Measurements from ENCODE around the gene KCNIP2. TPM values are rescaled to one million over a fixed set of nuclear protein-coding genes. Genes with fewer than 3 reads are reported as not detected.

The KCNIP2 gene
- total and polyA plus RNA-seq, 2 donors (not counting 3 experiments of a cell fraction or from before 2014, with no cell fraction given), result 0.36 to 2.2 TPM

DNA sequence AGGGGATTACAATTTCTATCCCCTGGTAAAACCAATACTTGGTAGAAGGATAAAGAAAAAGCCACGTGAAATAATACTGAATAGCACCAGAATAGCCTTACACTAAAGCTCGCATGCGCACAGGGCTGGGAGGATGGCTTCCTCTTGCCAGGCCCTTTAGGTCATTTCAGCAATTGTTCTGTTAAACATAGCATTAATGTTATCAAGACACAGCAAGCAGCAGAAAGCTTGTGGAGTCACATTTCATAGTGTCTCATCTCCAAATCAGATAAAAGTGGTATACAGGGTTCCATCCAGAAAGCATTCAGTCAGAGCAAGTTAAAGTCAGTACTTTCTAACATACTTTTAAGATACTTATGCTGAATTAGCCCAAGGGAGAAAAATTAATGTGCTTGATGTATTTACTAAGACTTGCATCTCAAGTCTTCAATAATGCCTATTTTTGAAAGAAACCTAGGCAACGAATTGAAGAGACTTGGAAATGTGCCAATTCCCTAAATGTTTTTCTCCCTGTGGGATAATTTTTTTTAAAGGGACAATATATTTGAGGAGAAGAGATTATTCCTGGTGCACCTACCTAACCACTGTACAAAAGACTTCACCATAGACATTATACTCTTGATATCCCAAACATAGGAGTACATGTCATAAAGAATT, 46.1 kb downstream of the KCNIP2 start:
- peaks cover 35 to 45% of the 10 kb centered on the region in 2 experiments for H3K36me3 ChIP-seq (ENCODE audit: control insufficient read depth in 2 of 2, extremely low read depth in 1 of 2, insufficient read depth in 2 of 2, low read length in 2 of 2)

More for the DNA sequence above, 46.1 kb downstream of the KCNIP2 start:
- FAIRE-seq, result no peak
- no peak for DNase-seq (ENCODE audit: low read depth, low spot score)
- POLR2A ChIA-PET, result no interaction called here
- dilution Hi-C loops (cut with MboI; ENCODE audit: extremely low pct_ligation_motif_present, low sequenced_read_pairs) (no loop called here), intact Hi-C loops (cut with micrococcal nuclease) (no loop called here)
- no TSS peak for BruUV-seq (replicated peaks)
- TF ChIP-seq MYC (IDR thresholded peaks at IDR 0.05; ENCODE audit: low read depth, low read length) (no peak), EZH2 (IDR thresholded peaks at IDR 0.05; ENCODE audit: borderline replicate concordance, low read depth, low read length, severe bottlenecking) (no peak), POLR2AphosphoS5 (IDR thresholded peaks at IDR 0.05; ENCODE audit: insufficient read depth, low read depth, low read length) (no peak), JUN (IDR thresholded peaks at IDR 0.05; ENCODE audit: borderline replicate concordance, insufficient read depth, insufficient read length, low read depth) (no peak), GATA2 (IDR thresholded peaks at IDR 0.05; ENCODE audit: insufficient read depth, insufficient read length, low read depth, low read length) (no peak), FOS (IDR thresholded peaks at IDR 0.05; ENCODE audit: borderline replicate concordance, insufficient read depth, low read length) (no peak), POLR2A (IDR thresholded peaks at IDR 0.05; ENCODE audit: low read depth, low read length) (no peak)
- TF ChIP-seq, protein P1, sequence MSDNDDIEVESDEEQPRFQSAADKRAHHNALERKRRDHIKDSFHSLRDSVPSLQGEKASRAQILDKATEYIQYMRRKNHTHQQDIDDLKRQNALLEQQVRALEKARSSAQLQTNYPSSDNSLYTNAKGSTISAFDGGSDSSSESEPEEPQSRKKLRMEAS (IDR thresholded peaks at IDR 0.05; ENCODE audit: insufficient read depth, insufficient read length), result no peak
- TF ChIP-seq, protein P2, sequence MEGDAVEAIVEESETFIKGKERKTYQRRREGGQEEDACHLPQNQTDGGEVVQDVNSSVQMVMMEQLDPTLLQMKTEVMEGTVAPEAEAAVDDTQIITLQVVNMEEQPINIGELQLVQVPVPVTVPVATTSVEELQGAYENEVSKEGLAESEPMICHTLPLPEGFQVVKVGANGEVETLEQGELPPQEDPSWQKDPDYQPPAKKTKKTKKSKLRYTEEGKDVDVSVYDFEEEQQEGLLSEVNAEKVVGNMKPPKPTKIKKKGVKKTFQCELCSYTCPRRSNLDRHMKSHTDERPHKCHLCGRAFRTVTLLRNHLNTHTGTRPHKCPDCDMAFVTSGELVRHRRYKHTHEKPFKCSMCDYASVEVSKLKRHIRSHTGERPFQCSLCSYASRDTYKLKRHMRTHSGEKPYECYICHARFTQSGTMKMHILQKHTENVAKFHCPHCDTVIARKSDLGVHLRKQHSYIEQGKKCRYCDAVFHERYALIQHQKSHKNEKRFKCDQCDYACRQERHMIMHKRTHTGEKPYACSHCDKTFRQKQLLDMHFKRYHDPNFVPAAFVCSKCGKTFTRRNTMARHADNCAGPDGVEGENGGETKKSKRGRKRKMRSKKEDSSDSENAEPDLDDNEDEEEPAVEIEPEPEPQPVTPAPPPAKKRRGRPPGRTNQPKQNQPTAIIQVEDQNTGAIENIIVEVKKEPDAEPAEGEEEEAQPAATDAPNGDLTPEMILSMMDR (IDR thresholded peaks at IDR 0.05; ENCODE audit: extremely low read depth in 1 of 2, insufficient read depth in 1 of 2, low read depth in 1 of 2, low read length in 2 of 2), result no peak
- CTCF ChIA-PET, result interaction anchor here (1.8 to 4.2 kb wide), 2 partner anchors 17 to 195 kb away, joined by 7 to 16 read pairs; no protein-coding TSS in a partner anchor
- Histone ChIP-seq H3K9me3 (replicated peaks; ENCODE audit: control insufficient read depth, insufficient read depth, low read length) (no peaks in the 10 kb centered on the region), H3K79me2 (ENCODE audit: control insufficient read depth, insufficient read depth, low read length) (peaks cover 40% of the 10 kb centered on the region), H3K27me3 (ENCODE audit: control insufficient read depth in 2 of 2, insufficient read depth in 2 of 2, low read length in 2 of 2) (no peaks in the 10 kb centered on the region), H3K9ac (replicated peaks; ENCODE audit: extremely low read depth, insufficient read depth, low read length) (no peak overlapping the region), H3K9me1 (replicated peaks; ENCODE audit: control insufficient read depth, extremely low read depth, insufficient read depth, low read length) (no peaks in the 10 kb centered on the region), H3K4me3 (replicated peaks in 1 of 3; ENCODE audit: insufficient read depth in 1 of 3, low read depth in 1 of 3, low read length in 3 of 3) (no peak overlapping the region), H3K4me2 (ENCODE audit: insufficient read depth, low read length) (no peak overlapping the region), H2AFZ (ENCODE audit: low read depth, low read length) (no peak overlapping the region), H3K27ac (ENCODE audit: insufficient read depth, low read depth, low read length) (no peak overlapping the region), H4K20me1 (replicated peaks; ENCODE audit: control insufficient read depth, extremely low read depth, insufficient read depth, low read length) (peaks cover 9% of the 10 kb centered on the region), H3K4me1 (ENCODE audit: control insufficient read depth, extremely low read depth, insufficient read depth, low read length) (no peaks in the 10 kb centered on the region)

Data from endothelial cell of umbilical vein (primary cell).